IMR-90 (cell line): ENCODE data around the gene BEST1. TPM values are rescaled to one million over a fixed set of nuclear protein-coding genes. Genes with fewer than 3 reads are reported as not detected.

Source experiments
- ATAC-seq: fragments of 200-7000 bp; cut with Tn5 transposase; 2 replicates; pipeline ENCODE4 v1.9.1; 2020; ENCODE audit warnings: low read depth, mild to moderate bottlenecking, moderate library complexity
- BruUV-seq: library from RNA; stranded (reverse); fragments of 400-500 nt; replicated peaks from 2 replicates; lab custom pipeline; 2021; lab: Mats Ljungman, UMichigan
- CTCF ChIA-PET: fragments of 300-600 bp; formaldehyde crosslinking; extraction: SDS; loops from one replicate; lab custom pipeline; 2021; ENCODE audit warnings: antibody characterized with exemption; lab: Yijun Ruan, JAX
- POLR2A ChIA-PET: fragments of 300-600 bp; sonication (Branson Sonifier 250); formaldehyde crosslinking; loops from one replicate; lab custom pipeline; 2022; ENCODE audit warnings: antibody characterized with exemption; ENCODE audit not compliant: unreplicated experiment; lab: Charles Lee
- DNase-seq: peaks from one replicate; pipeline ENCODE4 v3.0.0; 2013
- H2AFZ ChIP-seq: replicated peaks from 2 replicates; pipeline ENCODE3; 2013; ENCODE audit warnings: low read length, mild to moderate bottlenecking; ENCODE audit not compliant: poor library complexity
- H2AK5ac ChIP-seq: 2 replicates; pipeline ENCODE4 v1.6.1; 2013; ENCODE audit warnings: low read depth, low read length, inconsistent platforms
- H2AK9ac ChIP-seq: replicated peaks from 2 replicates; pipeline ENCODE3; 2013; ENCODE audit warnings: mild to moderate bottlenecking, low read depth, low read length, moderate library complexity; ENCODE audit not compliant: poor library complexity
- H2BK120ac ChIP-seq: 2 replicates; pipeline ENCODE4 v1.6.1; 2013; ENCODE audit warnings: low read depth, low read length, inconsistent platforms
- H2BK15ac ChIP-seq: 3 replicates; pipeline ENCODE4 v1.6.1; 2013; ENCODE audit warnings: low read depth, low read length, inconsistent platforms
- H2BK20ac ChIP-seq: 2 replicates; pipeline ENCODE4 v1.6.1; 2013; ENCODE audit warnings: low read depth, mild to moderate bottlenecking, inconsistent platforms, low read length, moderate library complexity
- H2BK5ac ChIP-seq: 2 replicates; pipeline ENCODE4 v1.6.1; 2013; ENCODE audit warnings: mild to moderate bottlenecking, low read depth, low read length, inconsistent platforms; ENCODE audit not compliant: poor library complexity, severe bottlenecking
- H3K14ac ChIP-seq: replicated peaks from 2 replicates; pipeline ENCODE4 v1.6.1; 2013; ENCODE audit warnings: low read depth, low read length, inconsistent platforms
- H3K18ac ChIP-seq: 2 replicates; pipeline ENCODE4 v1.6.1; 2013; ENCODE audit warnings: low read depth, low read length, control low read depth
- H3K23ac ChIP-seq: 2 replicates; pipeline ENCODE4 v1.6.1; 2013; ENCODE audit warnings: low read depth, low read length, inconsistent platforms
- H3K27ac ChIP-seq: 2 replicates; pipeline ENCODE4 v1.5.1; 2013; ENCODE audit warnings: mild to moderate bottlenecking, control low read depth, low read length; ENCODE audit not compliant: insufficient read depth
- H3K27me3 ChIP-seq: 2 replicates; pipeline ENCODE4 v1.6.1; 2013; ENCODE audit warnings: low read length; ENCODE audit not compliant: control insufficient read depth, insufficient read depth
- H3K36me3 ChIP-seq: 2 replicates; pipeline ENCODE4 v1.6.1; 2013; ENCODE audit warnings: low read length, mixed read lengths; ENCODE audit not compliant: control insufficient read depth, insufficient read depth
- H3K4ac ChIP-seq: 2 replicates; pipeline ENCODE4 v1.6.1; 2013; ENCODE audit warnings: low read depth, low read length, inconsistent platforms
- H3K4me1 ChIP-seq: 2 replicates; pipeline ENCODE4 v1.6.1; 2013; ENCODE audit warnings: low read length, mixed read lengths; ENCODE audit not compliant: control insufficient read depth, insufficient read depth
- H3K4me2 ChIP-seq: 2 replicates; pipeline ENCODE4 v1.6.1; 2013; ENCODE audit warnings: low read depth, mild to moderate bottlenecking, control low read depth, low read length, moderate library complexity
- H3K4me3 ChIP-seq: 2 replicates; pipeline ENCODE4 v1.5.1; 2013; ENCODE audit warnings: low read depth, mild to moderate bottlenecking, control low read depth, low read length, moderate library complexity; ENCODE audit not compliant: insufficient read depth
- H3K56ac ChIP-seq: 2 replicates; pipeline ENCODE4 v1.6.1; 2013; ENCODE audit warnings: low read length, inconsistent platforms; ENCODE audit not compliant: insufficient read depth; ENCODE audit errors: extremely low read depth
- H3K79me1 ChIP-seq, 2 experiments: 2 replicates each; pipeline ENCODE4 v1.6.1; 2013; ENCODE audit warnings: low read length in 2 of 2, inconsistent platforms in 1 of 2, low read depth in 1 of 2
- H3K9ac ChIP-seq: 2 replicates; pipeline ENCODE4 v1.6.1; 2013; ENCODE audit warnings: low read depth, low read length, control low read depth
- H3K9me1 ChIP-seq: 2 replicates; pipeline ENCODE4 v1.6.1; 2013; ENCODE audit warnings: low read length, inconsistent platforms; ENCODE audit not compliant: insufficient read depth
- H3K9me3 ChIP-seq: 2 replicates; pipeline ENCODE4 v1.6.1; 2013; ENCODE audit warnings: low read length; ENCODE audit not compliant: control insufficient read depth, insufficient read depth
- H4K20me1 ChIP-seq: 2 replicates; pipeline ENCODE4 v1.6.1; 2013; ENCODE audit warnings: low read length, inconsistent platforms; ENCODE audit not compliant: insufficient read depth
- H4K5ac ChIP-seq: 2 replicates; pipeline ENCODE4 v1.6.1; 2013; ENCODE audit warnings: mild to moderate bottlenecking, low read depth, low read length, control low read depth
- H4K8ac ChIP-seq, 2 experiments: 2 replicates each; pipeline ENCODE4 v1.6.1; 2013; ENCODE audit warnings: low read depth in 2 of 2, low read length in 2 of 2, control low read depth in 1 of 2, inconsistent platforms in 1 of 2
- H4K91ac ChIP-seq: 2 replicates; pipeline ENCODE4 v1.6.1; 2013; ENCODE audit warnings: low read depth, low read length, inconsistent platforms; ENCODE audit not compliant: insufficient read depth
- ELK1 ChIP-seq: fragments of 150-350 bp; IDR thresholded peaks from 2 replicates; pipeline ENCODE4 v1.6.1; 2016; ENCODE audit warnings: low read depth, mild to moderate bottlenecking, low read length, moderate library complexity, borderline replicate concordance
- FOS ChIP-seq: fragments of 150-350 bp; IDR thresholded peaks from 2 replicates; pipeline ENCODE4 v1.6.1; 2016; ENCODE audit warnings: low read depth, low read length
- POLR2A ChIP-seq: IDR thresholded peaks from 2 replicates; pipeline ENCODE4 v1.6.1; 2012; ENCODE audit warnings: mild to moderate bottlenecking, low read depth, low read length
- SMC3 ChIP-seq: fragments of 150-350 bp; IDR thresholded peaks from 2 replicates; pipeline ENCODE4 v1.6.1; 2016; ENCODE audit warnings: low read depth, mild to moderate bottlenecking, antibody characterized with exemption, low read length, moderate library complexity
- WGBS, 2 experiments: methylation state at CpG; one replicate each; pipeline versions ENCODE4 v1.1.5 to v1.1.7; 2013; ENCODE audit warnings: missing lambda C conversion rate in 2 of 2; ENCODE audit not compliant: insufficient read length in 1 of 2; ENCODE audit errors: extremely low coverage in 2 of 2; 5-methylcytosine and 5-hydroxymethylcytosine counted together
- dilution Hi-C: fragments of 300-500 bp; cut with HindIII; formaldehyde crosslinking; loops from one replicate; pipeline ENCODE4 v1.14.3; 2018; ENCODE audit warnings: low sequenced_read_pairs; ENCODE audit not compliant: unreplicated experiment
- in situ Hi-C: fragments of 300-500 bp; cut with MboI; formaldehyde crosslinking; loops from 3 replicates; pipeline ENCODE4 v1.14.3; 2019; ENCODE audit warnings: low sequenced_read_pairs, inconsistent platforms, mixed read lengths
- intact Hi-C: fragments of 100-400 bp; cut with micrococcal nuclease; formaldehyde crosslinking; loops from 2 replicates; pipeline ENCODE4 v1.10.0; 2022
- polyA plus RNA-seq, 3 experiments: library from polyadenylated mRNA; depleted of rRNA; stranded (reverse); fragments of >200 nt; gene quantifications; 2 replicates each; pipeline ENCODE4 v1.2.3, GENCODE V29; 2012; ENCODE audit warnings: low replicate concordance in 1 of 3
- total RNA-seq: library from RNA; depleted of rRNA; stranded (reverse); fragments of >200 nt; gene quantifications from 2 replicates; pipeline ENCODE4 v1.2.3, GENCODE V29; 2012

BEST1 gene
- total and polyA plus RNA-seq, 2 of the 4 experiments (the other 2 are of a cell fraction) = 0.90 to 1.4 TPM

- TF ChIP-seq FOS = no peak
Measured at GRCh38 chr11:61962213-61963015, 12.3 kb downstream of the BEST1 start (continued).

GRCh38 chr11:61963016-61963281, 12.8 kb downstream of the BEST1 start:
- no peak overlapping the region; the same call in 1 of the 2 replicates for H4K5ac ChIP-seq
- no peak overlapping the region for H3K4me3 ChIP-seq
- 0 out of 4 replicates have a peak overlapping the region, but pooled peaks of 1 of the 2 experiments have one; percentile 5 for H4K8ac ChIP-seq
- no CpG with 5 or more reads among the region's 3 CpGs for WGBS, 2 experiments
- H3K23ac ChIP-seq = no peak overlapping the region
- no peak overlapping the region; the same call in 2 of the 3 replicates for H2BK15ac ChIP-seq
- intact Hi-C loops = loop anchor here (2.0 kb wide), 1 partner anchor 120 kb away; no protein-coding TSS in a partner anchor
- peak overlapping the region; percentile 18 for H2AFZ ChIP-seq
- peak overlapping the region; percentile 37 for H2AK9ac ChIP-seq
- POLR2A ChIA-PET = interaction anchor here (1.5 kb wide), 1 partner anchor 119 kb away, joined by 3 read pairs; no protein-coding TSS in a partner anchor
- TF ChIP-seq FOS (no peak), POLR2A (no peak), SMC3 (peak; percentile 20; the same call in 1 of the 2 replicates), ELK1 (no peak)
- peak; percentile 54 for DNase-seq
- H2BK5ac ChIP-seq = no peak overlapping the region
- H2BK20ac ChIP-seq = no peak overlapping the region
- H3K27ac ChIP-seq = peak overlapping the region; percentile 9; the same call in 1 of the 2 replicates
- in situ Hi-C loops = loop anchor here (10.0 kb wide), 1 partner anchor 62 kb away; no protein-coding TSS in a partner anchor
- dilution Hi-C loops = no loop called here
- peaks cover 8 to 46% of the 10 kb centered on the region in 2 experiments for H3K79me1 ChIP-seq
- no peaks in the 10 kb centered on the region for H3K9me3 ChIP-seq
- CTCF ChIA-PET = interaction anchor here (3.9 kb wide), 1 partner anchor 119 kb away, joined by 17 read pairs; no protein-coding TSS in a partner anchor
- no peak overlapping the region for H3K4ac ChIP-seq
- peaks cover 41% of the 10 kb centered on the region for H3K36me3 ChIP-seq
- H3K9me1 ChIP-seq = peaks cover 22% of the 10 kb centered on the region
- peaks cover 8% of the 10 kb centered on the region; the same call in 1 of the 2 replicates for H3K4me1 ChIP-seq
- no peak overlapping the region for H3K56ac ChIP-seq
- peaks cover 61% of the 10 kb centered on the region for H4K20me1 ChIP-seq
- H3K18ac ChIP-seq = no peak overlapping the region
- H3K27me3 ChIP-seq = no peaks in the 10 kb centered on the region
- BruUV-seq = no TSS peak
- 0 out of 2 replicates have a peak overlapping the region, but pooled peaks have one; percentile 2 for H3K14ac ChIP-seq
- no peak overlapping the region for H3K4me2 ChIP-seq
- no peak overlapping the region for H3K9ac ChIP-seq
- H2AK5ac ChIP-seq = peak overlapping the region; percentile 40; the same call in 1 of the 2 replicates
- H4K91ac ChIP-seq = no peak overlapping the region
- no peak; the same call in 1 of the 2 replicates for ATAC-seq
- no peak overlapping the region for H2BK120ac ChIP-seq
